Common myeloid progenitor, CD34-positive (primary cell): ENCODE results near the gene ERH.

Source experiments
- CTCF ChIA-PET: fragments of 350-600 bp; sonication (Branson Sonifier 250); formaldehyde crosslinking; loops from one replicate; lab custom pipeline; 2021; ENCODE audit warnings: antibody characterized with exemption; lab: Charles Lee
- POLR2A ChIA-PET: fragments of 350-600 bp; sonication (Branson Sonifier 250); formaldehyde crosslinking; loops from one replicate; lab custom pipeline; 2021; ENCODE audit warnings: antibody characterized with exemption; lab: Charles Lee
- DNase-seq, 3 donors: peaks; one replicate each; pipeline versions ENCODE4 v3.0.0 to v3.0.0-alpha.2; 2013
- H3K27ac ChIP-seq, 2 experiments: 1 replicate in 1 of 2; 2 replicates in 1 of 2; pipeline ENCODE4 v1.7.0; 2013; ENCODE audit warnings: inconsistent platforms in 2 of 2, low read length in 2 of 2, mild to moderate bottlenecking in 2 of 2, low read depth in 1 of 2, moderate library complexity in 1 of 2; ENCODE audit not compliant: severe bottlenecking in 2 of 2, insufficient read depth in 1 of 2, poor library complexity in 1 of 2
- H3K27me3 ChIP-seq, 5 experiments: replicated peaks in 2 of 5; 1 replicate in 3 of 5; 2 replicates in 2 of 5; pipeline versions ENCODE4 v1.6.1 to v1.7.0; 2013; ENCODE audit warnings: low read length in 4 of 5, mild to moderate bottlenecking in 2 of 5, moderate library complexity in 2 of 5, inconsistent platforms in 1 of 5; ENCODE audit not compliant: insufficient read depth in 5 of 5, control insufficient read depth in 4 of 5
- H3K36me3 ChIP-seq, 4 experiments: 1 replicate in 2 of 4; 2 replicates in 2 of 4; pipeline versions ENCODE4 v1.6.1 to v1.7.0; 2013; ENCODE audit warnings: low read length in 3 of 4, control low read depth in 1 of 4, mild to moderate bottlenecking in 1 of 4; ENCODE audit not compliant: control insufficient read depth in 4 of 4, insufficient read depth in 4 of 4
- H3K4me1 ChIP-seq, 4 experiments: 1 replicate in 3 of 4; 2 replicates in 1 of 4; pipeline versions ENCODE4 v1.6.1 to v1.7.1; 2013; ENCODE audit warnings: low read length in 3 of 4, mild to moderate bottlenecking in 3 of 4, control low read depth in 1 of 4, inconsistent platforms in 1 of 4, moderate library complexity in 1 of 4; ENCODE audit not compliant: control insufficient read depth in 4 of 4, insufficient read depth in 4 of 4; ENCODE audit errors: control extremely low read depth in 1 of 4
- H3K4me3 ChIP-seq, 7 experiments: 1 replicate in 4 of 7; 2 replicates in 3 of 7; pipeline versions ENCODE4 v1.5.1 to v1.7.0; 2013; ENCODE audit warnings: mild to moderate bottlenecking in 7 of 7, low read length in 6 of 7, moderate library complexity in 6 of 7, inconsistent platforms in 2 of 7, low read depth in 2 of 7, control low read depth in 1 of 7; ENCODE audit not compliant: insufficient read depth in 4 of 7, control insufficient read depth in 1 of 7; ENCODE audit errors: extremely low read depth in 1 of 7
- H3K9me3 ChIP-seq, 5 experiments: 1 replicate in 4 of 5; 2 replicates in 1 of 5; pipeline versions ENCODE4 v1.6.1 to v1.7.1; 2013; ENCODE audit warnings: low read length in 4 of 5, mild to moderate bottlenecking in 2 of 5, inconsistent platforms in 1 of 5, low read depth in 1 of 5, moderate library complexity in 1 of 5; ENCODE audit not compliant: control insufficient read depth in 4 of 5, insufficient read depth in 2 of 5; ENCODE audit errors: control extremely low read depth in 1 of 5
- WGBS: methylation state at CpG from one replicate; pipeline ENCODE4 v1.1.5; 2013; ENCODE audit not compliant: insufficient coverage; 5-methylcytosine and 5-hydroxymethylcytosine counted together

Gene ERH

DNA sequence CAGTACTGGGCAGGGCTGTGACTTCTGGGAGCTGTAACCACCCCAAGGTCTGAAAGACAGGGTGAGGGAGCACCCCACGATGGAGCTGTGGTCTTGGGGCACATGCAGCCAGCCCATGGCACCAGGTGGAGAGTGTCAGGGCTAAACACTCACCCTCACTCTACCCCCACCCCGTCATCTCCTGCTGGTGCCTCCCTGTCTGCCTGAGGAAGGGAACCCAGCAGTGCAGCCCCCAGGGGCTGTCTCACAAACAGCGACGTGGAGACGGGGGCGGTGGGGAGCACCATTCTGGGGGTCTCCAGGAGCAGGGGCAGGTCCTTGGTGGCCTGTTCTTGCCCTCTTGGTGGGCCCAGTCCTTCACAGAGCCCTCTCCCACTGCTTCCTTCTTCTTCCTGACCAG, 63.5 kb downstream of the ERH start:
- whole genome bisulfite sequencing, result 97% methylated on average over 5 of the region's 6 CpGs
- no peaks in the 10 kb centered on the region for H3K4me1 ChIP-seq
- ChIA-PET POLR2A (no interaction called here), CTCF (no interaction called here)
- no peaks in the 10 kb centered on the region for H3K27me3 ChIP-seq
- H3K27ac ChIP-seq, result no peak overlapping the region
- H3K4me3 ChIP-seq, result no peak overlapping the region
- no peaks in the 10 kb centered on the region for H3K36me3 ChIP-seq
- no peak for DNase-seq
- H3K9me3 ChIP-seq, result no peaks in the 10 kb centered on the region

DNA sequence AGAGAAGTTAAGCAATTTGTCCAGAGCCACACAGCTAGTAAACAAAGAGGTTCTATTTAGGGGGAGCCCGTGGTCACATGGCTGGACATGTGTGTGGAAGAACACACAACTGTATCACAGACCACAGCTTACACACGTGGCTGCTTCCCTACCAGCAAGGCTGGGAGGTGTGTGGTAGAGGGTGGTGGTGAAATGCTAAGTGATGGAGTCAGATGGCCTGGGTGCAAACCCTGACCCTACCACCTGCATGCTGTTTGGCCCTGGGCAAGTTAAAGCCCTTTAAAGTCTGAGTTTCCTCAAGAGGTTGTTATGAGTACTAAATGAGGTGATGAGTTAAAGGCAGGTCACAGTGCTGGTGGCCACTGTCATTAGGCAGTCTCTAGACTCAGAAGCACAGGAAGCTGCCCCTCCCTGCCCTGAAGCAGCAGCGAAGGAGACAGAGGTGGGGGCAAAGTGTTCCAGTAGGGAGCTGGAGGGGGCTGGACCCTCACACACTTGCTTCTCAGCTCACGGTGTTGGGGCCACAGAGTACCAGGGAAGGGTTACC, 64.2 kb downstream of the ERH start:
- 79% methylated on average over 3 of the region's 4 CpGs for WGBS
- no peak for DNase-seq
- CTCF ChIA-PET, result interaction anchor here (1.2 kb wide), 1 partner anchor 16 kb away, joined by 3 read pairs; no protein-coding TSS in a partner anchor

DNA sequence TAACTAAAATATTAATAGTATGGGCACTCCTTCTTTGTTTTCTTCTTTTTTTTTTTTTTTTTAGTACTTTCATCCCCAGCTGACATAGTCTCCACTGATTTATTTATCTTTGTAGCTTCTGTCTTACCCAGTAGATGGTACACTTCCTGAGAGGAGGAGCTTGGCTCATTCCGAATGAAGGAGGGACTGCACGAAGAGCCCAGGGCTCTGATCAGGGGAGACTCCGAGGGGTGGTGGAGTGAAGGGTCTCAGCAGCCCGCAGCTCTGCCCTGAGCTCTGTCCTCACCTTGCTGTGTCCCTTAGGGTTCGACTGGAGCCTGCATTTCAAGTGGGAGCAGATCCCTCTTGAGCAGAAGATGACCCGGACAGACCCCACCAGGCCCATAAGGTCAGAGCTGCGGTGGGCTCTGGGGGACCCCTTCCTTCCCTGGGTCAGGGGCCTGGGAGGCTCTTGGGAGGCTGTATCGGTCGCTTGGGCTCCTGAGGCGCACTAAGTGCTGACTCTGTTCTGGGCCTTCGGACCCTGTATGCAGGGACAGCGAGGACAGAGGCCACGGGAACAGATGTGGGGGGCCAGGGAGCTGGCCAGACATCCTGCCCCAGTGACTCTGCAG, 65.2 kb downstream of the ERH start:
- DNase-seq, result no peak
- no peaks in the 10 kb centered on the region for H3K36me3 ChIP-seq
- no peaks in the 10 kb centered on the region for H3K27me3 ChIP-seq
- no peaks in the 10 kb centered on the region for H3K4me1 ChIP-seq
- H3K27ac ChIP-seq, result no peak overlapping the region
- H3K4me3 ChIP-seq, result no peak overlapping the region
- no peaks in the 10 kb centered on the region for H3K9me3 ChIP-seq
- CTCF ChIA-PET, result interaction anchor here (1.1 to 1.2 kb wide), 2 partner anchors 9 to 15 kb away, joined by 3 read pairs; no protein-coding TSS in a partner anchor
- 91% methylated on average over 6 of the region's 13 CpGs for WGBS
- POLR2A ChIA-PET, result interaction anchor here (0.6 kb wide), 1 partner anchor 54 kb away, joined by 4 read pairs; no protein-coding TSS in a partner anchor

More for the DNA sequence above, 64.2 kb downstream of the ERH start:
- POLR2A ChIA-PET, result no interaction called here
- no peak overlapping the region for H3K4me3 ChIP-seq
- no peaks in the 10 kb centered on the region for H3K36me3 ChIP-seq
- H3K9me3 ChIP-seq, result no peaks in the 10 kb centered on the region
- H3K27ac ChIP-seq, result no peak overlapping the region
- no peaks in the 10 kb centered on the region for H3K4me1 ChIP-seq
- no peaks in the 10 kb centered on the region for H3K27me3 ChIP-seq

DNA sequence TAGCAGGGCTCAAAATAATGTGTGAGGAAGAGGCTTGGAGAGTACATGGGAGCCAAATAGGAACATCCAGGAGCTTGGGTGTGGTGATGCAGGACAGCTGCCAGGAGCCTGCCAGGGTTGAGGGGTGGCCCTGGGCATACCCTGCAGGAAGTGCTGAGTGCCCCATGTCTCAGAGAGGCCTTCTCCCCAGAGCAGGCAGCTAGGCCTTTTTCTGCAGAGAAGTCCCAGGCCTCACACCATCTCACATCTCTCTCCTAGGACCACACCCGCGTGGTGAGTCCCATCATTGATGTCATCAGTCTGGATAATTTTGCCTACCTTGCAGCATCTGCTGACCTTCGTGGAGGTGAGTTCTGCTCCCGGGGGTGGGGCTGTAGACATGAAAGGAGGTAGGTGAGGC, 66.9 kb downstream of the ERH start:
- Histone ChIP-seq H3K36me3 (no peaks in the 10 kb centered on the region), H3K27me3 (no peaks in the 10 kb centered on the region), H3K27ac (no peak overlapping the region), H3K4me1 (no peaks in the 10 kb centered on the region), H3K9me3 (no peaks in the 10 kb centered on the region), H3K4me3 (no peak overlapping the region)
- CTCF ChIA-PET, result interaction anchor here (1.0 kb wide), 2 partner anchors 15 to 110 kb away, joined by 3 to 4 read pairs; no protein-coding TSS in a partner anchor
- 71% methylated on average over 4 of the region's 4 CpGs for WGBS
- POLR2A ChIA-PET, result no interaction called here
- no peak for DNase-seq
